Activated CD4-positive, alpha-beta T cell treated with anti-CD3 and anti-CD28 coated beads for 4 hours (primary cell): Measurements from ENCODE around the gene ZMYND15.

Experiments used
- DNase-seq, 2 donors: peaks; one replicate each; pipeline ENCODE4 v3.0.0-alpha.2; 2020

The ZMYND15 gene

GRCh38 chr17:4744999-4745969, 5.7 kb downstream of the ZMYND15 start:
- DNase-seq = no peak

GRCh38 chr17:4747847-4748246, 8.2 kb downstream of the ZMYND15 start:
- DNase-seq = no peak

DNA sequence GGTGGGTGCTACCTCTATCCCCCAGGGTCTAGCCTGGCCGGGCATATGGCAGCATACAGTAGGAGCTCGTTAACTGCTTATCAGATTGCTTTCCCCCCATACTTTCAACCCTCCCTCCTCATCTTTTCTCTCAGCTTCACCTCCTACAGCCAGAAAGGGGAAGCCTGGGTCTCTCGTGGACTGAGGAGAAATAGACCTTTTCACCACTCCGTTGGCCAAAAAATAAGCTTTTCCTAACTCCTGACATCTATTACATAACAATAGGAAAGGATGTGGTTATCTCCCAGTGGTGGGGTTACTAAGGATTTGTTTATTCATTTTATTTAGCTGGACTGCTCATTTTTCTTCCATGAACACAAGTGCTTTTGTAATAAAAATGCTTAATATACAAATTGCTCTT, 9.1 kb downstream of the ZMYND15 start:
- no peak for DNase-seq

DNA sequence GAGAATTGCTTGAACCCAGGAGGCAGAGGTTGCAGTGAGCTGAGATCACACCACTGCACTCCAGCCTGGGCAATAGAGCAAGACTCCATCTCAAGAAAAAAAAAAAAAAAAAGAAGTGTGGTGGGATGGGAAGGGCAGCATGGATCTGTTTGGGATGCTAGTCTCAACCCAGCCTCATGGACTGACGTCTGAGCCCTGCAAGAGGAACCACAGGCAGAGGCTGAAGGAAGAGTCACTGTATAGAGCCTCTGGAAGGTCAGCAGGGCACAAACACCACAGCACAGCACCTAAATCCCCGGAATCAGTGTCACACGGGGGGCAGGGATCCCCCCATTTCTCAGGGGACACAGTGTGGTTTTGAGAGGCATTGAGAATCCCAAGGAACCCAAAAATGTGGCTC, 11.0 kb downstream of the ZMYND15 start:
- DNase-seq = no peak

GRCh38 chr17:4751932-4752331, 12.3 kb downstream of the ZMYND15 start:
- DNase-seq = no peak

- no peak for DNase-seq
Measured at GRCh38 chr17:4753392-4753791, 13.8 kb downstream of the ZMYND15 start.

GRCh38 chr17:4759776-4760236, 20.2 kb downstream of the ZMYND15 start:
- DNase-seq = no peak

DNA sequence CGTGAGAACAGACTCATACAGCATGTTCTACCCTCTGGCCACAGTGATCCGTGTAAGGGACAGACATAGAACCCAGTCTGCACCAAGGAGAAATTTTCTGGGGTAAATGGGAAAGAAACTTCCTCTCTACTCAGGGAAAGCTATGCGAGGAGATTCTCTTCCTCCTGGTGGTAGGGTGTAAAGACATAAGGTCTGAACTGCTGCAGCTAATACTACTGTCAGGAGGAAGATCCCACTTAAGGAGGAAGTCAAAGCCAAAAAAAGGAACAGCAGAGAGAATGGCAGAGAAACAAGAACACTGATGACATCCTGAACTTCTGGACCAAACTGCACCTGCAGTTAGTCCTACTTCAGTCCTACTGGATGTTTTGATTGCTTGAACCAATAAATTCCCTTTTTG, 25.0 kb downstream of the ZMYND15 start:
- no peak for DNase-seq

- no peak for DNase-seq
Measured at GRCh38 chr17:4766201-4766600, 26.6 kb downstream of the ZMYND15 start.

DNA sequence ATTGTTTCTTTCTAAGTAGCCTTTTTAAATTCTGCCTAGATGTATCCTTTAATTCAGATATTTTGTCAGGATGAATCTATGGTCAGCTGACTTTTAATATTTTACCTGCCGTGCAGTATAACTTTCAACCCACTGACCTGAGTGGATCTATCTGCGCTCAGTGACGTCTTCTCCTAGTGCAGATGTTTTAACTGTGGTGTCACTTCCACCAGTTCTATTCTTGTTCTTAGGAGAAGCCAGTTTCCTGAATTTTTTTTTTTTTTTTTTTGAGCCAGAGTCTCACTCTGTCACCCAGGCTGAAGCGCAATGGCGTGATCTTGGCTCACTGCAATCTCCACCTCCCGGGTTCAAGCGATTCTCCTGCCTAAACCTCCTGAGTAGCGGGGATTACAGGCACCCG, 27.1 kb downstream of the ZMYND15 start:
- DNase-seq = no peak

DNA sequence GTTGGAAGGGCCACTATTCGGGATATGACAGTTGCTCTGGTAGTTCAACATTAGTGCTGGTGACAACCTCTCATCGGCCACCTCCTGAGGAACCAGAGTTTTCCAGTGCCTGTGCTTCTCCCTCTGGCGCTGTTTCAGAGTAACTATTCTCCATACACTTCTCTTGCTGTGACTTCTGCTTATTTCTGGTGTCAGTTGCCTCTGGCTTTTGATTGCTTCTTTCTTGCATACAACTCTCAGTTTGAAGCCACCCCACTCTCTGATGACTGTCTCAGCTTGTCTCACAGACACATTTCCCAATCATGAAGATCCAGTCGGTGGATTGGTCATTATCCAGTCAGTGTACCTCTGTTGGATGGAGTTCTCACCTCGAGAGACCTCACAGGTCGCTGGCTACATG, 28.7 kb downstream of the ZMYND15 start:
- DNase-seq = no peak

DNA sequence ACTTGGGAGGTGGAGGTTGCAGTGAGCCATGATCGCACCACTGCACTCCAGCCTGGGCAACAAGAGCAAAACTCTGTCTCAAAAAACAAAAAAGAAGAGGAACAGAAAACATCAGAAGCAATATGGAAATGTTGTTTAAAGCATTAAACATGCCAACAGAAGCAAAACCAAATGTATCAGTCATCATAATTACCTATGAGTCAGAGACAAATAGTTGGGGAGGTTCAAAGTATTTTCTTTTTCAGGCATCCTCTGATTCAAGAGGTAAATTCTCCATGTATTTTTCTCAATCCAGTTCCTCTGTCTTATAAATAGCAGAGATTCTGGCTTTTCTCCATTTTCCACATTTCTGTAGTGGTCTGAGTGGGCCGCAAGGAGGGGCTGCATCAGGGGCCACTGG, 30.0 kb downstream of the ZMYND15 start:
- no peak for DNase-seq

DNA sequence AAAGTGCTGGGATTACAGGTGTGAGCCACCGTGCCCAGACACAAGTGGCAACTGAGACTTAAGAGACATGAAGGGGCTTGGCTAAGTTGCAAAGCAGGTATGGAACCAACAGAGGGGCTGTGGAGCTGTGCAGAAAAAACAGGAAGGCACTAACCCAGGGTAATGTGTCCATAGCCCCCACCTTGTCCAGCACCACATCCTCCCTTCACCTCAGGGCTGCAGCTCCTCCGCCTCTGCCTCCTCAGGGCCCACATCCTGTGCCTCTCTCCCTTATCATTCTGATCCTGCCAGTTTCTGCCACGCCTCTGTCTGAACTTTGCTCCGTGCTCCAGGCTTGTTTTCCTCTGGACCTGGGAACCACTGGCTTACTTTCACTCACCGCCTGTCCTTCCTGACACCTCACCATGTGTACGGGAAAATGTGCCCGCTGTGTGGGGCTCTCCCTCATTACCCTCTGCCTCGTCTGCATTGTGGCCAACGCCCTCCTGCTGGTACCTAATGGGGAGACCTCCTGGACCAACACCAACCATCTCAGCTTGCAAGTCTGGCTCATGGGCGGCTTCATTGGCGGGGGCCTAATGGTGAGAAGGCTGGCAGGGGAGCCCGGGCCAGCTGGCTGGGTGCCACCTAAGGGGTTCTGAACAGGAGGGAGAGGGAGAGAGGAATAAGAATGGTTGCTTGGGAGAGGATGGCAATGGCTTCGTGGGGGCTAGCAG, 32.0 kb downstream of the ZMYND15 start, which contains the start of gene TM4SF5:
Gene TM4SF5 (plus strand): TSS at position 368 of the 716 bp plus-strand sequence. CDS start 37 bp downstream, at position 405.
- no peak for DNase-seq

- DNase-seq = no peak
Measured at GRCh38 chr17:4772235-4772613, 32.6 kb downstream of the ZMYND15 start.

GRCh38 chr17:4777969-4778760, 38.5 kb downstream of the ZMYND15 start:
- no peak for DNase-seq

DNA sequence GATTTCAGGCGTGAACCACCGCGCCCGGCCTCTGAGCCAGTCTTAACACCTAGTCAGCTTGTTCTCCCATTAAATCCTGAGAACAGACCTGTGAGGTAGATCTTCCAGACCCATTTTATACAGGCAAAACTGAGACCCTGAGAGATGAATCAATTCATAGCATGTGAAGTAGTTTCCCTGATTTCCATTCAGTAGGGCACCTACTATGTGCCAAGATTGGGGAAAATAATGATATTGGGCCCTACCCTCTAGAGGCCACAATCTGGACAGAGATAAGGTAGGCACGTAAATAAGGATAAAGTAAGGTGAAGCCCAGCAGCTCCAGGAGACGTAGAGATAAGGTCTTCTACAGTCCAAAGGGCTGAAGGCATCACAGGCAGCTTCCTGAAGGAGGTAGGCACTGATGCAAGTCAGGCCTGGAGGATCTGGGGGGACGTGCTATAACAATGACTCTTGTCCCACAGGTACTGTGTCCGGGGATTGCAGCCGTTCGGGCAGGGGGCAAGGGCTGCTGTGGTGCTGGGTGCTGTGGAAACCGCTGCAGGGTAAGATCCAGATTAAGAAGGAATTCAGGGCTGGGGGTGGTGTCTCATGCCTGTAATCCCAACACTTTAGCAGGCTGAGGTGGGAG, 40.8 kb downstream of the ZMYND15 start:
- no peak for DNase-seq

DNA sequence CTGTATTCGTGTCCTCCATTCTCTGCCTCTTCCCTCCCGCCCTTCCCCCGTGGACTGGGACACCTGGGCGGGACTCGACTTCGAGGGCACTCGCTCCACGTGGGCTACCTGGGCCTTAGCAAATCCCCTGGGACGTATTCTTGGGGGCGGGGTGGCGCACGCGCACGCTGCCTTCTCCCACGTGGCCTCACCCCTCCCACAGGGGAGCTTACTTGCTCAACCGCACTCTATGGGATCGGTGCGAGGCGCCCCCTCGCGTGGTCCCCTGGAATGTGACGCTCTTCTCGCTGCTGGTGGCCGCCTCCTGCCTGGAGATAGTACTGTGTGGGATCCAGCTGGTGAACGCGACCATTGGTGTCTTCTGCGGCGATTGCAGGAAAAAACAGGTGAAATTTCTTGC, 43.0 kb downstream of the ZMYND15 start:
- no peak for DNase-seq

DNA sequence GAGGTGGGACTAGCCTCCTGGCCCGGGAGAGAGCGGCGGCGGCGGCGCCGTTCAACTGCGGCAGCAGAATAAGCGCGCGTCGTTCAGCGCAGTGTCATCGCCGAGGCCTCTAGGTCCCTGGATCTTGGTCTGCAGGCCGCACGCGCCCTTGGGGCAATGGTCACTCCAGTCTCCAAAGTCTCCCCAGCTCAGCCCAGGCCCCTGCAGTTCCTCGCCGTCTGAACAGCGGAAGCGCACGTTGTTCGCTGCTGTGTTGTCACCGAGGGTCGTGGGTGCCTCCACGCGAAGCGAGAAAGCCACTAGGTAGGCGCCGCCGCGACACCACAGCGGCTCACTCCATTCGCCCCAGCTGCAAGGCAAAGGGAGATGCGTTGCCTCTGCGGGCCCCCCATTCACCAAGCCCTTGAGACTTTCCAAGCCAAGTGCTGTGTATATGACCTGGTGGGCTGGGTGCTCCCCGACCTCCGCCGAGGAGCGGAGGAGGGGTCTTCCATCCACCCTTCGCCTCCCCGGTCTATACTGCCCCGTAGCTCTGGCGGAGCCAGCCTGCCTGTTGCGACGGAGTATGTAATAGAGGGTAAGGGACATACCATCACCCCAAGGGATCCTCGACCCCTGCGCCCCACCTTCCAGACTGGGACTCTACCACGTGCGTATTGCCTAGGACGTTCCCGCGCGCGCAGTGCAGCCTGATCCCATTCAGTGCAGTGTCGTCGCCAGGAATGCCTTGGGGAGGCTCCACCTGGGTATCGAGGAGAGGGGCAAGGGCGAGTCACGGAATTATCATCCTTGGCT, 45.9 kb downstream of the ZMYND15 start:
- DNase-seq = no peak

GRCh38 chr17:4786106-4786511, 46.5 kb downstream of the ZMYND15 start, which contains the start of gene VMO1:
Gene VMO1 (minus strand): TSS chr17:4786364. CDS start chr17:4786352, 12 bp downstream.
- DNase-seq = no peak

DNA sequence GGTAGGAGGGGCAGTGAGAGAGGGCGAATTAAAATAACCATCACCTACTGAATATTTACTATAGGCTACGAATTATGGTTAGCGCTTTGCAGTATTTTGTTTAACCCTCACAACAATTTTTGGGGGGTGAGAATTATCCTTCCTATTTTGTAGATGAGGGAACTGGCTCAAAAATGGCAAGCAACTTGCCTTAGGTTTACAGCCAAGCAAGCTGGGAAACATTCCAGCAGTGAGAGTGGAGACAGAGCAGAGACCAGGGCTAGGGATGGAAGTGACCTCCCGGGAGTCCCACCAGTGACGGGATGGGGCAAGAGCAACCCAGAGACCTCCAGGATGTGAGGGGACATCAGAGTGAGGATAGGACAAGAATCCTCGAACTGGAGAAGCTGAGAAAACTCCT, 46.9 kb downstream of the ZMYND15 start:
- no peak for DNase-seq

GRCh38 chr17:4788159-4788806, 48.6 kb downstream of the ZMYND15 start:
- no peak for DNase-seq
